ENCODE data around the gene INF2. TPM values are rescaled to one million over a fixed set of nuclear protein-coding genes. Genes with fewer than 3 reads are reported as not detected.

INF2 gene
- polyA plus RNA-seq, 1 experiment: 39.9 TPM

DNA sequence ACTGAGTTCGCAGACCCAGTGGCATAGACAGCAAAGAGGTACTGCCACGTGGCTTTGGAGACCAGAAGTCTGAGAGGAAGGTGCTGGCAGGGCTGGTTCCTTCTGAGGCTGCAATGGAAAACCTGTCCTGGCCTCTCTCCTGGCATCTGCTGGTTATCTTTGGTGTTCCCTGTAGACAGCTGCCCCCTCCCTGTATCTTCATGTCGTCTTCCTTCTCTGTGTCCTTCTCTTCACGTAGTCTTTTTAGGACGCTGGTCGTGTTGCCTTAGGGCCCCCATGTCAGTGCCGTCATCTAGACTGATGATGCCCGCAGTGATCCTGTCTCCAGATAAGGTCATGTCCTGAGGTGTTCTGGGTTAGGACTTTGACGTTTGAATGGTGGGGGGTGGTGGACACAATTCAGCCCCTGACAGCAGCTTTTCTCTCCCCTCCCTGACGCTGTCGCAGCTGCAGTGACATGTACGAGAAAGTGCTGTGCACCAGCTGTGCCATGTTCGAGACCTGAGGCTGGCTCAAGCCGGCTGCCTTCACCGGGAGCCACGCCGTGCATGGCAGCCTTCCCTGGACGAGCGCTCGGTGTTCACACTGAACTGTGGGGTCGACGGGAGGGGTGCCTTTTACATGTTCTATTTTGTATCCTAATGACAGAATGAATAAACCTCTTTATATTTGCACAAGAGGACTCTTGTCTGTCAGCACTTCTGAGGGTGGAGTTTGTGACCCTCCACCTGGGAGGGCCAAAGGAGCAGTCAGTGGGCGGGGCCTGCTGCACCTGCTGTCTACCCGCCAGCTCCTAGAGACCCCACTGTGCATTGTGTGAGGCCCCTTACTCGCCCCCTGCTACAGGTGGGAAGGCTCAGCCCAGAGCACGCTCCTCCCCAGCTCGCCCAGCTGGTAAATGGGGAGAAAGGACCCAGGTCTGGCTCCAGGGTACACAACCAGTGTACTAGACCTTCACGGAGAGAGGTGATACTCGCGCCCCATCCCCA lies 69.9 kb downstream of the INF2 start:
- CTCF ChIA-PET: interaction anchor here (1.0 to 3.9 kb wide), 4 partner anchors 9 to 62 kb away, joined by 3 to 20 read pairs (median 4); no protein-coding TSS in a partner anchor
- POLR2A ChIA-PET: no interaction called here

DNA sequence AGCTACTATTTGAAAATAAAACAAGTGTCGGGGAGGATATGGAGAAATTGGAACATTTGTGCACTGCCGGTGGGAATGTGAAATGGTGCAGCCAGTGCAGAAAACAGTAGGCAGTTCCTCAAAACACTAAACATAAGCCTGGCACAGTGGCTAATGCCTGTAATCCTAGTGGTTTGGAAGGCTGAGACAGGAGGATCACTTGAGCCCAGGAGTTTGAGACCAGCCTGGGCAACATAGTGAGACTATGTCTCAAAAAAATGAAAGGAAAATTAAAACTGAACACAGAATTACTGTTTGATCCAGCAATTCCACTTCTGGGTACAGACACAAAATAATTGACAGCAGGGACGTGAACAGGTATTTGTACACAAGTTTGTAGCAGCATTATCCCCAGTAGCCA lies 76.1 kb downstream of the INF2 start:
- H3K4me3 ChIP-seq (ENCODE audit: low read depth, low read length): no peak overlapping the region
- ChIA-PET POLR2A (no interaction called here), CTCF (interaction anchor here (0.6 to 4.7 kb wide), 7 partner anchors 8 to 63 kb away, joined by 3 to 43 read pairs (median 4); partner anchors contain the start of gene SIVA1)
- peaks cover 6% of the 10 kb centered on the region for H3K36me3 ChIP-seq (ENCODE audit: control insufficient read depth, insufficient read depth, low read length)
- TF ChIP-seq, protein P1, sequence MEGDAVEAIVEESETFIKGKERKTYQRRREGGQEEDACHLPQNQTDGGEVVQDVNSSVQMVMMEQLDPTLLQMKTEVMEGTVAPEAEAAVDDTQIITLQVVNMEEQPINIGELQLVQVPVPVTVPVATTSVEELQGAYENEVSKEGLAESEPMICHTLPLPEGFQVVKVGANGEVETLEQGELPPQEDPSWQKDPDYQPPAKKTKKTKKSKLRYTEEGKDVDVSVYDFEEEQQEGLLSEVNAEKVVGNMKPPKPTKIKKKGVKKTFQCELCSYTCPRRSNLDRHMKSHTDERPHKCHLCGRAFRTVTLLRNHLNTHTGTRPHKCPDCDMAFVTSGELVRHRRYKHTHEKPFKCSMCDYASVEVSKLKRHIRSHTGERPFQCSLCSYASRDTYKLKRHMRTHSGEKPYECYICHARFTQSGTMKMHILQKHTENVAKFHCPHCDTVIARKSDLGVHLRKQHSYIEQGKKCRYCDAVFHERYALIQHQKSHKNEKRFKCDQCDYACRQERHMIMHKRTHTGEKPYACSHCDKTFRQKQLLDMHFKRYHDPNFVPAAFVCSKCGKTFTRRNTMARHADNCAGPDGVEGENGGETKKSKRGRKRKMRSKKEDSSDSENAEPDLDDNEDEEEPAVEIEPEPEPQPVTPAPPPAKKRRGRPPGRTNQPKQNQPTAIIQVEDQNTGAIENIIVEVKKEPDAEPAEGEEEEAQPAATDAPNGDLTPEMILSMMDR (IDR thresholded peaks at IDR 0.05; ENCODE audit: insufficient read depth, low read depth, low read length): no peak
- no peaks in the 10 kb centered on the region for H3K27me3 ChIP-seq (ENCODE audit: control insufficient read depth, insufficient read depth, low read length)
- DNase-seq (ENCODE audit: low read depth): no peak

More for the DNA sequence above, 69.9 kb downstream of the INF2 start:
- no peak for DNase-seq (ENCODE audit: low read depth)
- TF ChIP-seq, protein P1 (IDR thresholded peaks at IDR 0.05; ENCODE audit: insufficient read depth, low read depth, low read length): no peak
- Histone ChIP-seq H3K36me3 (ENCODE audit: control insufficient read depth, insufficient read depth, low read length) (peaks cover 26% of the 10 kb centered on the region), H3K27me3 (ENCODE audit: control insufficient read depth, insufficient read depth, low read length) (no peaks in the 10 kb centered on the region), H3K4me3 (ENCODE audit: low read depth, low read length) (no peak overlapping the region)

DNA sequence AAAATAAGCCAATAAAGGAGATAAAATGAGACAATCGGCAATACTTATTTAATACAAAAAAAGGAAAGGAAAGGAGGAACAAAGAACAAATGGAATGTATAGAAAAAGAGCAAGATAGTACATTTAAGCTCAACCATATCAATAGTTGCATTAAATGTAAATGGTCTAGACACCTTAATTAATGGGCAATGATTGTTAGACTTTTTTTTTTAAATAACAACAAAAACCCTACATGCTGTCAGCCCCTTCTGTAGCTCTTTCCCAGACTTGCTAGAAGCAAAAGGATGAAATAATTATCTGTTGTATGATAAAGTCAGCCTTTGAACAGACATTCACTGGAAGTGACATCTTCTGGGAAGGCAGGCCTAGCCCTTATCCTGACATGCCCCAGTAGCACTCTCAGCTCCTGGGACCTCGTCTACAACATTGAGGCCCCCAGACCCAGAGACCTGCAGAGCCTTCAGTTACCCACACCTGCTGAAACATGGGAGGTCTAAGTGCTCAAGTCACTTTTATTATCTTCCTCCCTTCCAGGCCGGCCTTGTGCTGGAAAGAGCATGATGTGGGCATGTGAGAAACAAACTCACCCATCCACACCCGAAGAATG lies 76.9 kb downstream of the INF2 start:
- CTCF ChIA-PET: interaction anchor here (0.6 to 6.3 kb wide), 10 partner anchors 8 to 130 kb away, joined by 3 to 76 read pairs (median 4); partner anchors contain the start of gene SIVA1
- Histone ChIP-seq H3K4me3 (ENCODE audit: low read depth, low read length) (no peak overlapping the region), H3K27me3 (ENCODE audit: control insufficient read depth, insufficient read depth, low read length) (no peaks in the 10 kb centered on the region), H3K36me3 (ENCODE audit: control insufficient read depth, insufficient read depth, low read length) (peaks cover 10% of the 10 kb centered on the region)
- no peak for DNase-seq (ENCODE audit: low read depth)
- POLR2A ChIA-PET: interaction anchor here (0.6 kb wide), 1 partner anchor 60 kb away, joined by 12 read pairs; no protein-coding TSS in a partner anchor
- TF ChIP-seq, protein P1 (IDR thresholded peaks at IDR 0.05; ENCODE audit: insufficient read depth, low read depth, low read length): no peak

DNA sequence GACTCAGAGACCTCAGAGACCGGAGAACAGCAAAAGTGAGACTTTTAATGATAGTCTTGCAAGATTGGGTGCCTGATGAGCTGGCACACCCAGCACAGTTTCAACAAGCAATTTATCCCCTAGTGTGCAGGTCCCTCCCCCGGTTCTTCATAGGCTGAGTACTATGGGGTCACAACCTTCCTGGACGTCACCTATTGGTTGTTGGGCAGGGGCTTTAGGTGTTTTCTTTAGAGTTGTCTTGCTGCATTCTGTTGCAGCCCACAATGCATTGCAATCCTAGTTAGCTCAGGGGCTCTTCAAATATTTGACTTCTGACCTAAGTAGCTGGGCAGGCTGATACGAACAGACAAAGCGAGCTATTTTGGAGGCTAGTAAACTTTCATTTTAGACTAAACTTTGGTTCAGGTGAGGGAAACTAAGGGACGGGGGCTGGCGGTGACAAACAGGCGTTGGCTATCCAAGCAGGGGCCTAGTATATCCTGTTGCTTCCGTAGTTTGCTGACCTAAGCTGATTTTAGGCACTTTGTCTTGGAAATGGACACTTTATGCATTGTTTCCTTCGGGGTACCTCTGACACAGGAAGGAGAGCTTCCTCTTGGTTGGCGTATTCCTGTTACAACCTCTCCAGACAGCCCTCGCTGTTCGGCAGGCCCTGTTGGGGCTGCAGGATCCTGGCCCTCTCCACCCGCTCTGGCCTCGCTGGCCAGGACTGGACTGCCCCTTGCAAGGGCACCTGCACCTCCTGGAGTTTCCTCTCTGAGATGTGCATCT lies 77.6 kb downstream of the INF2 start:
- ChIA-PET CTCF (interaction anchor here (0.9 to 6.3 kb wide), 6 partner anchors 9 to 129 kb away, joined by 3 to 76 read pairs (median 16); partner anchors contain the start of gene SIVA1), POLR2A (no interaction called here)
- no peaks in the 10 kb centered on the region for H3K27me3 ChIP-seq (ENCODE audit: control insufficient read depth, insufficient read depth, low read length)
- no peak overlapping the region for H3K4me3 ChIP-seq (ENCODE audit: low read depth, low read length)
- TF ChIP-seq, protein P1 (IDR thresholded peaks at IDR 0.05; ENCODE audit: insufficient read depth, low read depth, low read length): no peak
- no peak for DNase-seq (ENCODE audit: low read depth)
- H3K36me3 ChIP-seq (ENCODE audit: control insufficient read depth, insufficient read depth, low read length): peaks cover 16% of the 10 kb centered on the region

Measured in BJ (cell line).